Nucleus accumbens (tissue), 56 donors: Measurements from ENCODE around the gene ARHGAP26.
A peak's percentile ranks its signal among the peaks of the same experiment; 100 is the strongest.

Experiments
- DNase-seq, 56 donors: peaks; one replicate each; lab custom pipeline; 2025; lab: John Stamatoyannopoulos, UW

ARHGAP26 gene

DNA sequence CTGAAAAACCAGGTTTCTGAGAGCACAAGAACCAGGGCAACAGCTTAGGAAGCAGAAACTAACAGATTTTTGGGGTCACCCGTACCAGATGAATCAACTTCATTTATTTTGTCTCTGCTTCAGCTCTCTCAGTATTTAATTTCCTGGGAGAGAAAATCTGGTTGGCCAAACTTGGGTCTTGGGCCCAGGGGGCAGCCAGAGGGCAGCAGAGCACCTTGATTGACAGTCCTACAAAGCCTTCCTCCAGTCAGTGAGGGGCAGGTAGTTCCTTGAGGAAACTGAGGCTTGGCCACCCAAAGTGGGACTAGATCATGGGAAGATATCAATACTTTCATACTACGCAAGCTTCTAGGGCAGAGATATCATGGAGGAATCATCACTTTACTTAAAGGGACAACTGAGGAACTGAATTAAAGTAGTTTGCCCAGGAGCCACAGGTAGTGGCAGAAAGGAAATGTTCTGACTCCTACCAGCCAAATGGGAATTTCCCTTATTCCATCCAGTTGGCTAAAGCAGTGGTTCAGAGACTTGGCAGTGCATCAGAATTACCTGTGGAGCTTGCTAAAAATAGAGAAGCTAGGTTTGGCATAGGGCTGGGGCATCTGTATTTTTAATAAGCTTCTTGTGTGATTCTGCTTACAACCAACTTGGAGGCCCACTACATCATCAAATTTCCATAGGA, 21.5 kb upstream of the ARHGAP26 start:
- peak in 14 of 56 donors; percentile 2 to 37 (median 8) for DNase-seq

DNA sequence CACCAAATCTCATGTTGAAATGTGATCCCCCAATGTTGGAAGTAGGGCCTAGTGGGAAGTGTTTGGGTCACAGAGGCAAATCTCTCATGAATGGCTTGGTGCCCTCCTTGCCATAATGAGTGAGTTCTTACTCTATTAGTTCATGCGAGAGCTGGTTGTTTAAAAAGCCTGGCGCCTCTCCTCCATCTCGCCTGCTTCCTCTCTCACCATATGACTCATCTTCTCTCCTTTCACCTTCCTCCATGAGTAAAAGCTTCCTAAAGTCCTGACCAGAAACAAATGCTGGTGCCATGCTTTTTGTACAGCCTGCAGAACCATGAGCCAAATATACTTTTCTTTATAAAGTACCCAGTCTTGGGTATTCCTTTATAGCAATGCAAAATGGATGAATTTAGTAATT, 20.9 kb upstream of the ARHGAP26 start:
- no peak for DNase-seq

- DNase-seq, result peak in 28 of 56 donors; percentile 3 to 83 (median 28)
Measured at GRCh38 chr5:142753116-142753631, 17.0 kb upstream of the ARHGAP26 start.

- DNase-seq, result no peak
Measured at GRCh38 chr5:142754031-142754430, 16.1 kb upstream of the ARHGAP26 start.

GRCh38 chr5:142756576-142756975, 13.6 kb upstream of the ARHGAP26 start:
- DNase-seq, result no peak

DNA sequence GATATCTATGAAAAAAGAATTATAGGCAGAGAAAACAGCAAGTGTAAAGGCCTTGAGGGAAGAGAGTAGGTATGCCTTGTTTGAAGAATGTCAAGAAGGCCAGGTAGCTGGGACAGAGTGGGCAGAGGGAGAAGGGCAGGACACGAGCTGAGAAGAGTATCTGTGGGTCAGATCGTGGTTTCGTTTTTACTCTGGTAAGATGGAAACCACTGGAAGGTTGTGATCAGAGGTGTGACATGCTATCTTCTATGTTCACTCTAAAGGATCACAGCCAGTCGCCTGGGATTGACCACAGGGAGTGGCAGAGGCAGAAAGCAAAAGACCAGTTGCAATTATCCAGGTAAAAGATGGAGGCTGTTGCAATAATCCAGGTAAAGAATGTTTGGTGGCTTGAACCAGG, 12.6 kb upstream of the ARHGAP26 start:
- no peak for DNase-seq

DNA sequence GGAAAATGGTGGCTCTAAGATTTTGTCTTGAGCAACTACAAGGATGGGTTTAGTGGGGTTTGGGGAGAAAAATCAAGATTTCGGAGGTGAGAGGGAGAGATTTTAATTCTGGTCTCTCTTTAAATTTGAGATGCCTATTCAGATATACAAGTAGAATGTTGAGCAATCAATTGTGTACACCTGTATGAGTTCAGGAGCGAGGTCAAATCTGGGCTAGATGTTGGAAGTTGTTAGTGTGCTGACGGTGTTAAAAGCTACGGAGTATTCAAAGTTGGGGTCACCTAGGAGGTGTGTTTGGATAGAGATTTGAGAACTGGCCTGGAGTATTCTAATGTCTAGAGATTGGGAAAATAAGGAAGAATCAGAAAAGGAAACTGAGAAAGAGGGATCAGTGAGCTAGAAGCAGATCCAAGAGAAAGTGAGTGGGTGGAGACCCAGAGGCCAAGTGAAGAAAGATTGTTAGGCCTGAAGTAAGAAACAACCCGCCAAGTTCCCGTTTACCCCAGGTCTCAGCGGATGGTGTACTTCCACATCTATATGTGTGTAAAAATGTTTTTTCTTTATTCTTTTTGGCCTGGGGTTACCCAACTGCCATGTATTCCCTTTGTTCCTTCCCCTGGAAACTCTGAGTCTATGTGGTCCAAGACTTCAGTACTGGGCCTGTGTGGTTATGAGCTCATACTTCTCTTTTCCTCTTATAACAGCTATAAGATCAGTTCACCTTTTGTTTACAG, 11.9 kb upstream of the ARHGAP26 start:
- no peak for DNase-seq

DNA sequence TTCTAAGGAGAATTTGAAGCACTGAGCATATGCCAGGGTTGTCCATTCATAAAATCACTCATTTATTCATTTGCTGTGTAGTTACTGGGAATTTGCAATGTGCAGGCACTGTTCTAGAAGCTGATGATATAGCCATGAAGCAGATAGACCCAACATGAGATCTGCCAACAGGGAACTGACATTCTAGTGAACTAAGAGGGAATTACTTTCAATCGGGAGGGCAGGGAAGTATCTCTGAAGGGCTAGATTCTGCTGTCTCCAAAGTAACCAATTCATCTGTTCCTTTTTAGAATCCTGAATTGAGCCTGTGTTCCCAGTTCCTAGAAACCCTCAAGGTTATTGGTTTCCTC, 11.4 kb upstream of the ARHGAP26 start:
- no peak for DNase-seq

- no peak for DNase-seq
Measured at GRCh38 chr5:142763701-142764100, 6.5 kb upstream of the ARHGAP26 start.

DNA sequence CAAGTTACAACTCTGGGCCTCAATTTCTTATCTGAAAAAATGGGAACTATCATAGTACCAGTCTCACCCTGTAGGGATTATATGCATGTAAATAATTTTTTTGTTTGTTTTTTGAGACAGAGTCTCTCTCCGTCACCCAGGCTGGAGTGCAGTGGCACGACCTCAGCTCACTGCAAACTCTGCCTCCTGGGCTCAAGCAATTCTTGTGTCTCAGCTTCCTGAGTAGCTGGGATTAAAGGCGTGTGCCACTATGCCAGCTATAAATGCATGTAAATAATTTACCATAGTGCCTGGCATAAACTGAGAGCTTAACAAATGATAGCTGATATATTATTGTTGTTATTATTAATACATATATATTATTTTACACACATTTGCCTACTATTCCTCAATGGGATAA, 3.0 kb upstream of the ARHGAP26 start:
- no peak for DNase-seq

- DNase-seq, result no peak
Measured at GRCh38 chr5:142767911-142768310, 2.3 kb upstream of the ARHGAP26 start.

DNA sequence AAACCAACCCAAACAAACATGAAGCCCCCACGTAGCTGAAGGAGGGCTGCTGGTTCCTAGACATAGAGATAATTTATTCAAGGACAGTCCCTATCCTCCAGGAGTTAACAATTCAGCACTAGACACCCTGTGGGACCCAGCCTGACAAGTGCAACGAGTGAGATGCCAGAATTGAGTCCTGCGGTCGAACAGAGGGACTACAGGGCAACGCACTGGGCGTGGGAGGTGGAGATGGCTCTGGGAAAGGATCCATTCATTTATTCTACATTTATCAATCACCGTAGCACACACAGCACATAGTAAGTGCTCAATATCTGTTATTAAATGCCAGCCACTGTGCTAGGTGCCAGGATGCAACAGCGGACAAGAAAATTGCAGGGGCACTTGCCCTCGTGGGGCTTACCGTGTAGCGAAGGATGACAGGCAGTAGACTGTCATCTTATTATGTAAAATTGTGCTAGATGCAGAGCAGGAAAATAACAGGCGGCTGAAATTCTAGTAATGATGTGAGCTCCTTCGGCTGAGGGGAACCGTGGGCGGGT, 855 bp upstream of the ARHGAP26 start:
- DNase-seq, result peak in 4 of 56 donors; percentile 46 to 52 (median 48)

DNA sequence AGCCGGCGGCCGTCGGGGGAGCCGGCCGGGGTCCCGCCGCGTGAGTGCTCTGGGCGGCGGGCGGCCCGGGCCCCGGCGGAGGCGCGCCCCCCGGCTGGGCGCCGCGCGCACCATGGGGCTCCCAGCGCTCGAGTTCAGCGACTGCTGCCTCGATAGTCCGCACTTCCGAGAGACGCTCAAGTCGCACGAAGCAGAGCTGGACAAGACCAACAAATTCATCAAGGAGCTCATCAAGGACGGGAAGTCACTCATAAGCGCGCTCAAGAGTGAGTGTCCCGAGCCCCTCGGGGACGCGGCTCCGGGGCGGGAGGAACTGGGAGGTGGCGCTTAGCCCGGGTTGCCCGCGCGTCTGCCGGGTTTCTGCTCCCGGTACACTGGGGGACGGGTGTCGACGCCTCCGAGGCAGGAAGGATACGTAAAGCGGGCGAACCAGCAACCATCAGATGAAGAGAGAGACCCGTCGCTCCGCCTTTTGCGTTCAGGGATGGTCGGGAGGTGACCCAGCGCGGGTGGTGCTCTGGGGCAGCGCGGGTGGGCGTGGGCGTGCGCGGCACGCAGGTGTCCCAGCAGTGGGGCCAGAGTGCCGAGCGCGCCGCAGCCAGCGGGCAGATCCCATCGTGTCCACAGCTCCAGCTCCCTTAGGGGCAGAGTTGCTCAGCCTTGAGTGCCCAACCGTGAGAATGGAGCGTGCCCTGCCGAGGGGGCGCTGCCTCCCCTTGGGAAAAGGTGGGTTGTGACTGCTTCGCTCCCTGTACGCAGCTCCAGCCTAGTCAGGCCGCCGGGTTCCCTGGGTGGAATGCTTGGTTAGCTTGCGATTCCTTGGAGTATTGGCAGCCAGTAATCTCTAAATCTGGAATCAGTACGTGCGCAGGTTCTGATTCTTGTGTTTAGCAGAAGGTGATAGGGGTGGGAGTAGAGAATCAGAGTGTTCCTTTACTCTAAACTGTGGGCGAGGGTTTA, 753 bp downstream of the ARHGAP26 start:
- DNase-seq, result peak in 46 of 56 donors; percentile 18 to 78 (median 48)

DNA sequence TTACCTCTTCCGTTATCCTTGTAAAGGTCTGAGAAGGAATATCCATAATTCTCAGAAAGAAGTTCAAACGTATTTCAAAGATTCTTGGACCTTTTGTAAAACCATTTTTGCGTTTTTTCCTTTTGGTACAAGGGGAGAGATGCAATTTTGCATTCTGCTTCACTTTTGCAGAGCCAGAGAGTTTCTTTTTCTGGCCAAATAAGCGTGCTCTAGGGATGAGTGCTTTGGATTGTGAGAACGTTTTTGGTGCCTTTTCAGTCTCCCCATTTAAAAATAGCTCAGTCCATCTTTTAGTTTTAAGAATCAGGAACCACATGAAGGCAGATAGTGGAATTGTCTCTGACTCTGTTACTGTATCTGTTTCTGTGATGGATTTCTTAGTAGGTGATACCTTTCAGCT, 1.5 kb downstream of the ARHGAP26 start:
- no peak for DNase-seq

DNA sequence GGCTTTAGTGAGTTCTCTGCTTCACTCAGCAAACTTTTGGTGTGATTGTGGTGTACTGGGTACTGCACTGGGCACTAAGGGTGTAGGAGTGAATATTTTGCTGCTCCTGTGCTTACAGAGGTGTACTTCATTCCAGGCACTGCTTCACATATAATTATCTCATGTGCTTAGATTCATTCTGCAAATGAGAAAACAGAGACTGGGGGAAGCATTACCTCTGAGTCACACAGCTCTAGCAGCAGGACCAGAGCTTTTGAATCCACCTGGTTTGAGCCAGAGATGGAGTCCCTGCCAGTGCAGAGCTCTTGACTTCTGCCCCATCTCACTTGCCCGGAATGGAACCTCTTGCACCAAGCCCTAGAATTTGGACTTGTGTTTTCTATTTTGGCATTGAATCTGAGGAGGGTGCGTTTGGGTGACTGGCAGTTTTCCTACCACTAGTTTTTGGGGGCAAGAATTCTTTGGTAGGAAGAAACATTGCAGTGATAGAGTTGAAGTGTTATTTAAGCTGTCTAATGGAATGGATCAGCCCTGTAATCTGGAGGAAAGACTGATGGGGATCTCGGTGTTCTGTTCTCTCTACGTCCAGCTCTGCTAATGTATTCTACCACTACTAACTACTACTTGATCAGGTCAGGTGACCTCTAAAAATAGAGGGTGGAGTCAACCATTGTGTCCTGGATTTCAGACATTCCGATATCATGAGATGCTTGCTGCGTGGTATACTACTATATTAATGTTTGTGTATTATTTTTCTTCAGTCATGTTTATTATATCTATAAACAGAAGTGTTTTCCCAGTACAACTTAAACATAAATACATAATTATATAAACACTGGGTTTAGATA, 2.5 kb downstream of the ARHGAP26 start:
- peak in 1 of 56 donors; percentile 13 for DNase-seq

GRCh38 chr5:142777099-142777498, 6.9 kb downstream of the ARHGAP26 start:
- no peak for DNase-seq

DNA sequence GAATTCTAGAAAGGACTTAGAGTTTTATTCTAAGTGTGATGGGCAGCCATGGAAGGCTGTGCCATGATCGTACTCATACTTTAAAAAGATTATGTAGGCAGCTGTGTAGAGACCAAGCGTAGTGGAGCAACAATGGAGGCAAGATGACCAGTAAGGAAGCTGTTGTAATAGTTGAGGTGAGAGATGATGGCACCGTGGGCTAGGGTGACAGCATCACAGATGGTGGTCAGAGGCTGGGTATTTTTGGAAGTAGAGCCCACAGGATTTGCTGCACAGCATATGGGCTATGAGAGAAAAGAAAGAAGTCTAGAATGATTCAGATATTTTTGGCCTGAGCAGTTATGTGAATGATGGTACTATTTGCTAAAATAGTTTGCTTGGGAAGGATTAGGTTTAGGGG, 7.7 kb downstream of the ARHGAP26 start:
- no peak for DNase-seq

DNA sequence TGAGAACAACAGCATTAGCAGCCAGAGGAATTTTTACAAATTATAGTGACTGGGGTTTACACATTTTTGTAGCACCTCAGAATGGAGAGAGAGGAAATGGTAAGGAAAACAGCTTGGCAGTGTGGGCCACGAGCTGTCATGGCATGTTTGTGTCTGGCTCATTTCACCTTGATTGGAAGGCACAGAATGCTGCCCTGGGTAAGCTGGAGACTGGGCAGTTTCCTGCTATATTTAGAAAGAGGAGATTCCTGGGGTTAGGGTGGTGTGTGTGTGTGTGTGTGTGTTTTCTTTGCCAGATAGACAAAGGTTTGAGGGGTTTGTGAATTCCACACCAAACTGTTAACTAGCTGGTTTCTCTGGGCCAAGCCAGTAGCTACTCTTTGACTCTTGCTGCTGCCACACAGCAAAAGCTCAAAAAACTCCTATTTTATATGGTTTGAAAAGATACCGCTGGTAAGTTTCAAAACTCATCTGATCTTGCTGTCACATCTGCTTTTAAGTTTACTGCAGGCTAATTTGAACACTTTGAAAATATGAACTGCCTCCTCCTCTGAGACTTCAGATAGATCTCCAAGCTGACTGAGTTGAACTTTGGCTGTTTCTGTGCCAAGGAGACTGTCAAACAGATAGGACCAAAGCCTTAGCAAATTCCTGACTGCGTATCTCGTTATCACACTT, 9.1 kb downstream of the ARHGAP26 start:
- no peak for DNase-seq

DNA sequence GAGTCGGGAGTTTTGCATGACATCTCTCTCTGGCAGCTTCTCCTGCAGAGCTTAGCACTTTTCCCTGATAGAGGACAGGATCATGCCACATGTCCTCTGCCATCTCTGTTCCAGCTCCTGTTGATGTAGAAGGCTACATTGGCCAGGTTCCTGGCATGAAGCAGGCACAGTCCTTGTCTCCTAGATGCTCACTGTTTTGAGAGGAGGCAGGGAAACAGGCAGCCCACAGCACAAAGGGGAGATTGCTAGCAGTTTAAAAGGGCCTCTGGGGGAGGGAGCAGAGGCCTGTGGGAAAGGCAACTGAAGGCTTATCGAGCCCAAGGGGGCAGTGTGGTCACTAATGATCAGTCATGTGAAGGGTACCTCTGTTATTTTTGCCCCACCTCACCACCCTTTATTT, 10.7 kb downstream of the ARHGAP26 start:
- DNase-seq, result no peak
